A673 (cell line): ENCODE data around the gene SURF6.

ENCODE experiments used
- EZH2 ChIP-seq: fragments of 200-600 bp; sonication (generic); IDR thresholded peaks from 2 replicates; pipeline ENCODE4 v1.6.1; 2017; ENCODE audit warnings: borderline replicate concordance, low read depth, mild to moderate bottlenecking, mixed read lengths, antibody characterized with exemption, low read length; ENCODE audit not compliant: poor library complexity, severe bottlenecking
- TF ChIP-seq, protein P1 (sequence below): fragments of 300-800, 200-600 bp; sonication (generic); conservative IDR thresholded peaks from 2 replicates; pipeline ENCODE4 v1.5.1; 2017; ENCODE audit warnings: low read depth, mild to moderate bottlenecking, antibody characterized with exemption, low read length, moderate library complexity, mixed read lengths

DNA sequence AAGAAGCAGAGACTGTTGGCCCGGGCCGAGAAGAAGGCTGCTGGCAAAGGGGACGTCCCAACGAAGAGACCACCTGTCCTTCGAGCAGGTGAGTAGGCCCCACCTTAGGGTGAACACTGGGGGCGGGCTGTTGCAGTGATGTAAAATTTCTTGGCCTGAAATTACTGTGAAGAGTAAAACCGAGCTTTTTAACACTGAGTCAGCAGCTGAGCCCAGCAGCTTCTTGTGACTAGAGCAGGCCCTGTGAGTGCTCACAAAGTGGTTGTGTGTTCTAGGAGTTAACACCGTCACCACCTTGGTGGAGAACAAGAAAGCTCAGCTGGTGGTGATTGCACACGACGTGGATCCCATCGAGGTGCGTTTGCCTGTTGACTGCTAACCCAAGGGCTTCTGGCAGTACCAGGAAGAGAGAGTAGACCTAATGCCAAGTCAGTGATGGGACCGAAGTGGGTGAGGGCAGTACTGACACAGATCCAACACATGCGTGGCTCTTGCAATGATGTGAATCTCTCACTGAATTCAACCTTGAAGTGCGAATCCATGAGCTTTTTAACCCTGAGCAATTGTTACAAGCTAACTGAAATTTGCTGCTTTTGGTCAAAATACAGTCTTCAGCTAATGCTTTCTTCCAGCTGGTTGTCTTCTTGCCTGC, 14.1 kb upstream of the SURF6 start:
- TF ChIP-seq, protein P1, sequence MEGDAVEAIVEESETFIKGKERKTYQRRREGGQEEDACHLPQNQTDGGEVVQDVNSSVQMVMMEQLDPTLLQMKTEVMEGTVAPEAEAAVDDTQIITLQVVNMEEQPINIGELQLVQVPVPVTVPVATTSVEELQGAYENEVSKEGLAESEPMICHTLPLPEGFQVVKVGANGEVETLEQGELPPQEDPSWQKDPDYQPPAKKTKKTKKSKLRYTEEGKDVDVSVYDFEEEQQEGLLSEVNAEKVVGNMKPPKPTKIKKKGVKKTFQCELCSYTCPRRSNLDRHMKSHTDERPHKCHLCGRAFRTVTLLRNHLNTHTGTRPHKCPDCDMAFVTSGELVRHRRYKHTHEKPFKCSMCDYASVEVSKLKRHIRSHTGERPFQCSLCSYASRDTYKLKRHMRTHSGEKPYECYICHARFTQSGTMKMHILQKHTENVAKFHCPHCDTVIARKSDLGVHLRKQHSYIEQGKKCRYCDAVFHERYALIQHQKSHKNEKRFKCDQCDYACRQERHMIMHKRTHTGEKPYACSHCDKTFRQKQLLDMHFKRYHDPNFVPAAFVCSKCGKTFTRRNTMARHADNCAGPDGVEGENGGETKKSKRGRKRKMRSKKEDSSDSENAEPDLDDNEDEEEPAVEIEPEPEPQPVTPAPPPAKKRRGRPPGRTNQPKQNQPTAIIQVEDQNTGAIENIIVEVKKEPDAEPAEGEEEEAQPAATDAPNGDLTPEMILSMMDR = no peak
- TF ChIP-seq EZH2 = no peak
